GM18498 (cell line): ENCODE measurements around the gene SLC5A10.
A peak's percentile ranks its signal among the peaks of the same experiment; 100 is the strongest.

ENCODE experiments used
- ATAC-seq: cut with Tn5 transposase; IDR thresholded peaks from one replicate; pipeline ENCODE4 v1.9.1; 2021; ENCODE audit warnings: mild to moderate bottlenecking, moderate library complexity; ENCODE audit not compliant: unreplicated experiment

SLC5A10 gene

DNA sequence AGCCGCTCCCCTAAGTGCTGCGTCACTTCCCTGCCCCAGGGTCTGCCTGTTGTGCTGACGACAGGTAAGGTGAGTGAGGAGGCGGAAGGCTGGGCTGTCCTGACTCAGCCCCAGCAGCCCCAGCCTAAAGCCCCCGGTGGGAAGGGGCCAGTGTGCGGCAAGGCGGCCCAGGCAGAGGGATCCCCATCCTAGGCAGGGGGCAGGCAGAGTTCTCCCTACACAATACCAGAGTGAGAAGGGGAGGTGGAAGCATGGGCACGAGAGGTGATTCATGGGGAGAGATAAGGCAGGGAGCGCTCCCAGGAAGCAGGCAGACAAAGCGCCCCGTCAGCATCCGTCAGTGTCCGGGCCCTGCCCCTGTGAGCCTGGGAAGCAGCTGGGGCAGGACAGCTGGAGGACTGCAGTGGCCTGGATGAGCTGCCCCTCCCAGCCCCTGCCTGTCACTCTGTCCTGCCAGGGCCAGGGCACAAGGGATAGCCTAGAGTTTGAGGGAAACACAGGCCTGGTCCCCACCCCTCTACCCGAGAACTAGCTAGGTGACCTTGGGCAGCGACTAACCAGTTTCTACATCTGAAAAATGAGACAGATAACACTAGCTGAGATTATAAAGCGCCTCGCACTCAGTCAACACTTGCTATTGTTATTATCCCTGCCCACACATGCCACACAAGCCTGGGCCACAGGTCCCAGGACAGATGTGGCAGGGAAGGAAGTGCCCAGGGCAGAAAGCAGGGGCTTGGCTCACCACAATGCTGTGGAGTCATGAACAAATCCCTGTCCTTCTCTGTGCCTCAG is 48.8 kb downstream of the SLC5A10 start:
- no peak for ATAC-seq

DNA sequence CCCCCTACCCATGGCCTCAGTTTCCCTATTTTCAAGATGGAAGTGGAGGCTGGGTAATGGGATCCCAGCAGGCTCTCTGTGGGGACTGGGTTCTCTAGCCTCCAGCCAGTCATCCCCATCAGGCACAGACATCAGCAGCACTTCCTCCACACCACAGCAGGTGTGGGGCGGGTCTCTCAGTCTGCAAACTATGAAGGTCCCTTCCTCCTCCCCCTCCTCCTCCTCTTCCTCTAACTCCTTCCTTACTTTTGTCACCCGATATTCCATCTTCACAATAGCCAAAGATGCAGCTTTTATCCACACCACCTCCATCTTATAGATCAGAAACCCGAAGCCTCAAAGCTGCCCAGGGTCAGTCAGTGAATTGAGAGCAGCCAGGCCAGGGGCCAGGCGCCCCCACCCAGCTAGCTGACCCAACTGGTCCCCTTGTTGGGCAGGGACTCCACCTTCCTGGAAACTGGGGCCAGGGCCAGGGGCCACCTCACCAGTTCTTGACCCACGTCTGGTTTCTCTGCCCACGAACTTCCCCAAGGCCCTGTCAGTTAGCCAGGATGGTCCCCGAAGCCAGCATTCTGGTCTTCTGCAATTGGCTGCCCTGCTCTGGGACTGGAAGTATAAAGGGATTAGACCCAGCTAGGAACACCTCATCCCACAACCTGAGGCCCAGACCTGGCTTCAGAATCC is 50.1 kb downstream of the SLC5A10 start:
- no peak for ATAC-seq

GRCh38 chr17:19002805-19003542 is 51.0 kb downstream of the SLC5A10 start:
- ATAC-seq, result no peak

- no peak for ATAC-seq
These were observed 51.8 kb downstream of the SLC5A10 start for GRCh38 chr17:19003543-19004420.

GRCh38 chr17:19004421-19005136 is 52.6 kb downstream of the SLC5A10 start, which contains the start of gene FAM83G:
FAM83G (minus strand) TSS chr17:19004764; CDS start chr17:19004041, 723 bp downstream.
- peak; percentile 87 for ATAC-seq

GRCh38 chr17:19005137-19005773 is 53.3 kb downstream of the SLC5A10 start:
- ATAC-seq, result no peak

- ATAC-seq, result no peak
These were observed 53.9 kb downstream of the SLC5A10 start for GRCh38 chr17:19005789-19006430.

- no peak for ATAC-seq
These were observed 54.7 kb downstream of the SLC5A10 start for GRCh38 chr17:19006698-19007097.

DNA sequence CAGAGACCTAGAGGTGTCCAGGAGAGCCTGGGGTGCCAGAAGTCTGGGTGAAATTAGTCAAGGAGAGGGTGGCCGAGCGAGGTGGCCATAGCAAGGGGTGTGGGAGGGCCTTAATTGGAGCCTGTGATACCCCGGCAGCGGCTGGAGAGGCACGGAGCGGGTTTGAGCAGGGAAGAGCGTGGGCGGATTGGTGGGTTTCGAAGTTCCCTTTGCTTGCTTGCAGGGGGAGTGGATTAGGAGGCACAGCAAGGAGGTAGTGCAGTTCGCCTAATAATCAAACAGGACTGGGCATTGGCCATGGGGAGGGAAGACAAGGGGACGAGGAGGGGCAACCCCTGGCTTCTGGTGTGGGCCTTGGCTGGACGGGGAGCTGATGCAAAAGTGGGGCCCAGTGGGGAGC is 58.0 kb downstream of the SLC5A10 start:
- no peak for ATAC-seq

- no peak for ATAC-seq
These were observed 59.0 kb downstream of the SLC5A10 start for GRCh38 chr17:19010729-19011505.

DNA sequence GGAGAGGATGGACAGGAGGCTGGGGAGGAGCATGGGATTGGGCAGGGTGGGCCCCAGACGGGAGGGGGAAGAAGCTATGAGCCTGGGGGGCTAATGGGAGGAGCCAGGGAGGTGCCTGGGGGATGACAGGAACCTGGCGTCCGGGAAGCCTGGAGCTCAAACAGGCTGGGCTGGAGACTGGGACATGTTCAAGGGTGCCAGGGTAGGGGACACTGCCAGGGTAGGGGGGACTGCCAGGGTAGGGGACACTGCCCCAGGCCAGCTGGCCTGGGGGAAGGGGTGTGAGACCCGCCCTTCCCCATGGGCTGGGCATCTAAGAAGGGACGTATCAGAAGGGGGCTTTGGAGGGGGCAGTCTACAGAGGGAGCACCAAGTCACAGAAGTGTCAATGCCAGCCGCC is 59.6 kb downstream of the SLC5A10 start:
- ATAC-seq, result no peak

DNA sequence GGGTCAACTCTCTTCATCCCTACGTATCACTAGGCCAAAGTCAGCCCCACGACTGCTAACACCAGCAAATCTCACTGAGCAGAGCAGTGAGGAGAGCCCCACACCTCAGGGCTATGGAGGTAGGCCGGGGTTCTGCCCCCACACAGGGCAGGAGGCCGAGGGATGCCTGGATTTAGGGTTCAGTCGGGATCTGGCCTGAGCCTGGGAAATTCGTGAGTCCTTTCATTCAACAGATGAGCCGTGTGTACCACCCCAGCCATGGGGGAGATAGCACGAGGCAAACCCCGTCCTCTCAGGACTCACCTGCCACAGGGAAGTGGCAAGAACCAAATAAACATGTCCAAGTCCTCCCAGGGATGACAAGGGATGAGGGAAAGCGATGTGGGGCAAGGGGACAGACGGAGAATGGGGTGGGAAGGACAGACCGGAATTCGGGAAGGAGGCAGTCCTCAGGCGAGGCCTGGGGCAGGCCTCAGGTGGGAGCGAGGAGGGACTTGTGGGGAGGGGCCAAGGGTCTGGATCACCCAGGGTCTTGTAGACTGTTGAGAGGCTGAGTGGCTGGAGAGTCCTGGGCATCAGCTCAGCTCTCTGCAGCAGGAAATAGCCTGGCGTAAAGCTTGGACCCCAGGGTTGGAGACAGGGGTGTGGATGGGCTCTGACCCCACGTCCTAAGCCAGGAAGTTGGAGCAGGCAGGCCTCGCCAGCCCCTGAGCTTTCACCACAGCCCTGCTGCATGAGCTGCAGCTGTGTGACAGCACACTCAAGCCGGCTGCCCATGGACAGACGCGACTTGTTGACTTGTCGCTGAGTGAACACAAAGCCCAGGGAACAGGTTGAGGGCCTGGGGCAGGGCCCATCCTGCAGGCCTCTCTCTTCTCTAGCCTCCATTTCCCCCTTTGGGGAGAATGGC is 60.5 kb downstream of the SLC5A10 start:
- no peak for ATAC-seq

DNA sequence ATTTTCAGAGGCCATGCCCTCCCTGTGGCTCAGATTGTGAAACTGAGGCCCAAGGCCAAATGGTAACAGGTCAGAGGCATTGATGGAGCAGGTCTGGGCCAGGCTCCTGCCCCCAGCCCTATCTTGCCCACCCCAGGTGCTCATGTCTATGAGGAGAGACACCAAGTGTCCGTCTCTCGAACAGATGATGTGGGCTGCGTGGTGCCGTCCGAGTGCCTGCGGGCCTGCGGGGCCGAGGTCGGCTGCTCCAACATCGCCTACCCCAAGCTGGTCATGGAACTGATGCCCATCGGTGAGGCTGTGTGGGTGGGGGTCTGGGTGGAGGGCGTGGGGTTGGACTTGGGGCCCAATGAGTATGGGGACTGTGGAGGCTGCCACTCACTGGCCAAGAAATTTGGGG is 61.3 kb downstream of the SLC5A10 start:
- no peak for ATAC-seq

- ATAC-seq, result no peak
These were observed 62.1 kb downstream of the SLC5A10 start for GRCh38 chr17:19013806-19014627.

GRCh38 chr17:19014628-19015215 is 62.8 kb downstream of the SLC5A10 start:
- no peak for ATAC-seq

DNA sequence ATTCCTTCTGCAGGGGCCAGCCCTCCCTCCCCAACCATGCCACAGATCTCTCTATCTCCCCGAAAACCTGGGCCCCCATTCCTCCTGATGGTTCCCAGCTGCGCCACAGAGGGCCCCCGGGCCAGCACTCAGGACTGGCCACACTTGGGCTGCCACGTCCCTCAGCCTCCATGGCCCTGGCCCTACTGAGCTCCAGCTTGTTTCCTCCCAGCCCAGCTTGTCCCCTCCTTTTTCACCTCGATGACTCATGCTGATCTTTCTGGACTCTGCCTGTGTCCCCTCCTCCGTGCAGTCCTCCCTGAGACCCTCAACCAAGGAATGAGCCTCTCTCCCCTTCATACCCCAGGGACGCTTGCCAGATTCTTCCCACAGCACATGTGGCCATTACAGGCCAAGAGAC is 63.5 kb downstream of the SLC5A10 start:
- no peak for ATAC-seq
